A204.1 (cell line): ENCODE measurements around the gene SORT1.
"Not testable (repeated sequence)": the region's sequence is repeated elsewhere in the genome, so short reads cannot be mapped to it uniquely, and the experiment has no call there.

ENCODE experiments used
- FAIRE-seq: peaks from 2 replicates; lab custom pipeline; 2012; peaks lifted over from hg19 to GRCh38; lab: Jason Lieb, UNC

Gene SORT1

GRCh38 chr1:109295712-109296415 lies 101.9 kb downstream of the SORT1 start:
- FAIRE-seq, result no peak

- FAIRE-seq, result no peak
Observed at GRCh38 chr1:109294481-109294880, 103.2 kb downstream of the SORT1 start.

- FAIRE-seq, result no peak
Observed at GRCh38 chr1:109293026-109293425, 104.7 kb downstream of the SORT1 start.

- FAIRE-seq, result no peak
Observed at GRCh38 chr1:109292364-109292763, 105.4 kb downstream of the SORT1 start.

GRCh38 chr1:109290998-109291397 lies 106.7 kb downstream of the SORT1 start:
- FAIRE-seq, result no peak

GRCh38 chr1:109290137-109290536 lies 107.6 kb downstream of the SORT1 start:
- FAIRE-seq, result no peak

GRCh38 chr1:109286762-109287161 lies 111.0 kb downstream of the SORT1 start:
- not testable (repeated sequence) for FAIRE-seq

- no peak for FAIRE-seq
Observed at GRCh38 chr1:109283748-109284600, 113.7 kb downstream of the SORT1 start.

- peak; percentile 89 for FAIRE-seq
Observed at GRCh38 chr1:109282952-109283747, 114.6 kb downstream of the SORT1 start, which contains the start of gene PSRC1. Gene PSRC1 (minus strand): TSS chr1:109283145.

- FAIRE-seq, result no peak
Observed at GRCh38 chr1:109282497-109282951, 115.2 kb downstream of the SORT1 start.

- no peak for FAIRE-seq
Observed at GRCh38 chr1:109281680-109282496, 115.8 kb downstream of the SORT1 start.

GRCh38 chr1:109280862-109281261 lies 116.9 kb downstream of the SORT1 start:
- FAIRE-seq, result no peak

GRCh38 chr1:109279615-109280278 lies 118.0 kb downstream of the SORT1 start:
- no peak for FAIRE-seq

- FAIRE-seq, result no peak
Observed at GRCh38 chr1:109277434-109278204, 120.1 kb downstream of the SORT1 start.

- FAIRE-seq, result no peak
Observed at GRCh38 chr1:109275706-109276345, 121.9 kb downstream of the SORT1 start.

- FAIRE-seq, result no peak
Observed at GRCh38 chr1:109274533-109275476, 122.9 kb downstream of the SORT1 start.

GRCh38 chr1:109273570-109274288 lies 124.0 kb downstream of the SORT1 start:
- no peak for FAIRE-seq
